CD14-positive monocyte (primary cell): Measurements from ENCODE around the gene DNAH14. TPM values are rescaled to one million over a fixed set of nuclear protein-coding genes. Genes with fewer than 3 reads are reported as not detected.

Source experiments
- DNase-seq, 3 donors: peaks; one replicate each; pipeline ENCODE4 v3.0.0-alpha.2; 2011 to 2022
- H2AFZ ChIP-seq: 2 replicates; pipeline ENCODE4 v1.6.0; 2012; ENCODE audit warnings: mild to moderate bottlenecking, low read depth, low read length, inconsistent platforms; ENCODE audit not compliant: insufficient read depth, poor library complexity, severe bottlenecking
- H3K27ac ChIP-seq, 2 donors: 1 replicate in 1 of 2; 2 replicates in 1 of 2; pipeline ENCODE4 v1.5.1; 2012 to 2013; ENCODE audit warnings: low read length in 2 of 2, control low read depth in 1 of 2, inconsistent platforms in 1 of 2, low read depth in 1 of 2, mild to moderate bottlenecking in 1 of 2
- H3K27me3 ChIP-seq, 2 donors: one replicate each; pipeline versions ENCODE4 v1.6.0 to v1.6.1; 2011 to 2013; ENCODE audit warnings: low read length in 2 of 2; ENCODE audit not compliant: control insufficient read depth in 2 of 2, insufficient read depth in 2 of 2
- H3K36me3 ChIP-seq, 2 donors: replicated peaks in 1 of 2; 1 replicate in 1 of 2; 2 replicates in 1 of 2; pipeline versions ENCODE4 v1.5.1 to v1.6.1; 2012 to 2013; ENCODE audit warnings: low read length in 2 of 2, control low read depth in 1 of 2, inconsistent platforms in 1 of 2, mild to moderate bottlenecking in 1 of 2; ENCODE audit not compliant: insufficient read depth in 2 of 2, control insufficient read depth in 1 of 2
- H3K4me1 ChIP-seq, 2 donors: 1 replicate in 1 of 2; 2 replicates in 1 of 2; pipeline versions ENCODE4 v1.5.1 to v1.6.1; 2012 to 2013; ENCODE audit warnings: low read length in 2 of 2, control low read depth in 1 of 2, inconsistent platforms in 1 of 2, mild to moderate bottlenecking in 1 of 2, moderate library complexity in 1 of 2; ENCODE audit not compliant: insufficient read depth in 2 of 2, control insufficient read depth in 1 of 2
- H3K4me2 ChIP-seq: replicated peaks from 2 replicates; pipeline ENCODE3; 2012; ENCODE audit warnings: low read length, moderate library complexity, mild to moderate bottlenecking; ENCODE audit not compliant: poor library complexity, severe bottlenecking; ENCODE audit errors: extremely low read depth
- H3K4me3 ChIP-seq, 3 experiments: fragments of 200-600 bp in 1 of 3; sonication (generic) in 1 of 3; replicated peaks in 1 of 3; 1 replicate in 2 of 3; 2 replicates in 1 of 3; pipeline ENCODE4 v1.5.1; 2011 to 2013; ENCODE audit warnings: low read length in 3 of 3, mild to moderate bottlenecking in 3 of 3, control low read depth in 2 of 3, low read depth in 2 of 3, inconsistent platforms in 1 of 3, moderate library complexity in 1 of 3
- H3K79me2 ChIP-seq: 2 replicates; pipeline ENCODE4 v1.6.0; 2012; ENCODE audit warnings: mild to moderate bottlenecking, control low read depth, inconsistent platforms, low read length, moderate library complexity; ENCODE audit not compliant: insufficient read depth
- H3K9ac ChIP-seq: 2 replicates; pipeline ENCODE4 v1.6.0; 2017; ENCODE audit warnings: low read length, mild to moderate bottlenecking; ENCODE audit not compliant: insufficient read depth, poor library complexity, severe bottlenecking
- H3K9me3 ChIP-seq, 2 donors: replicated peaks in 1 of 2; 1 replicate in 1 of 2; 2 replicates in 1 of 2; pipeline versions ENCODE4 v1.5.1 to v1.6.1; 2012 to 2013; ENCODE audit warnings: low read length in 2 of 2, control low read depth in 1 of 2; ENCODE audit not compliant: control insufficient read depth in 1 of 2, insufficient read depth in 1 of 2
- H4K20me1 ChIP-seq: 2 replicates; pipeline ENCODE4 v1.6.0; 2012; ENCODE audit warnings: mild to moderate bottlenecking, low read length, control low read depth, moderate library complexity; ENCODE audit not compliant: insufficient read depth
- H3K27ac Mint-ChIP-seq, 7 donors: one replicate each; pipeline ENCODE4 v1.8.0; 2020; ENCODE audit warnings: mild to moderate bottlenecking in 7 of 7, mixed read lengths in 7 of 7, moderate library complexity in 6 of 7, inconsistent platforms in 2 of 7
- H3K27me3 Mint-ChIP-seq, 3 donors: one replicate each; pipeline ENCODE4 v1.8.0; 2021 to 2022; ENCODE audit warnings: low read depth in 3 of 3, mild to moderate bottlenecking in 3 of 3, mixed read lengths in 3 of 3, moderate library complexity in 3 of 3, inconsistent platforms in 1 of 3
- H3K36me3 Mint-ChIP-seq, 2 donors: one replicate each; pipeline ENCODE4 v1.8.0; 2020; ENCODE audit warnings: mixed read lengths in 2 of 2, inconsistent platforms in 1 of 2, mild to moderate bottlenecking in 1 of 2
- H3K4me1 Mint-ChIP-seq: one replicate; pipeline ENCODE4 v1.8.0; 2020; ENCODE audit warnings: mild to moderate bottlenecking, mixed read lengths
- H3K4me3 Mint-ChIP-seq, 2 donors: one replicate each; pipeline ENCODE4 v1.8.0; 2020; ENCODE audit warnings: mild to moderate bottlenecking in 2 of 2, mixed read lengths in 2 of 2, moderate library complexity in 1 of 2
- H3K9me3 Mint-ChIP-seq, 7 donors: one replicate each; pipeline ENCODE4 v1.8.0; 2020 to 2022; ENCODE audit warnings: mixed read lengths in 7 of 7, mild to moderate bottlenecking in 6 of 7, moderate library complexity in 6 of 7, inconsistent platforms in 2 of 7
- WGBS: methylation state at CpG from one replicate; pipeline ENCODE4 v1.1.5; 2013; ENCODE audit warnings: missing lambda C conversion rate; ENCODE audit not compliant: insufficient coverage; 5-methylcytosine and 5-hydroxymethylcytosine counted together
- intact Hi-C, 2 donors: fragments of 100-400 bp; cut with micrococcal nuclease; formaldehyde crosslinking; loops; one replicate each; pipeline versions ENCODE4 v1.15.0 to v1.15.1; 2023
- polyA plus RNA-seq, 3 donors: library from polyadenylated mRNA; depleted of rRNA in 1 of 3; unstranded in 2 of 3; stranded (reverse) in 1 of 3; fragments of 300-500 nt in 2 of 3; fragments of >200 nt in 1 of 3; fragmentation: Illumina TruSeq in 2 of 3; gene quantifications; 1 replicate in 2 of 3; 2 replicates in 1 of 3; pipeline ENCODE4 v1.2.3, GENCODE V29; 2012 to 2021
- TF ChIP-seq, protein P1 (sequence below): fragments of 200-600 bp; IDR thresholded peaks from one replicate; pipeline ENCODE4 v1.8.0; 2022; ENCODE audit warnings: antibody characterized with exemption, mild to moderate bottlenecking

The DNAH14 gene
- polyA plus RNA-seq, 3 donors = 0.83 TPM; not detected in 2

DNA sequence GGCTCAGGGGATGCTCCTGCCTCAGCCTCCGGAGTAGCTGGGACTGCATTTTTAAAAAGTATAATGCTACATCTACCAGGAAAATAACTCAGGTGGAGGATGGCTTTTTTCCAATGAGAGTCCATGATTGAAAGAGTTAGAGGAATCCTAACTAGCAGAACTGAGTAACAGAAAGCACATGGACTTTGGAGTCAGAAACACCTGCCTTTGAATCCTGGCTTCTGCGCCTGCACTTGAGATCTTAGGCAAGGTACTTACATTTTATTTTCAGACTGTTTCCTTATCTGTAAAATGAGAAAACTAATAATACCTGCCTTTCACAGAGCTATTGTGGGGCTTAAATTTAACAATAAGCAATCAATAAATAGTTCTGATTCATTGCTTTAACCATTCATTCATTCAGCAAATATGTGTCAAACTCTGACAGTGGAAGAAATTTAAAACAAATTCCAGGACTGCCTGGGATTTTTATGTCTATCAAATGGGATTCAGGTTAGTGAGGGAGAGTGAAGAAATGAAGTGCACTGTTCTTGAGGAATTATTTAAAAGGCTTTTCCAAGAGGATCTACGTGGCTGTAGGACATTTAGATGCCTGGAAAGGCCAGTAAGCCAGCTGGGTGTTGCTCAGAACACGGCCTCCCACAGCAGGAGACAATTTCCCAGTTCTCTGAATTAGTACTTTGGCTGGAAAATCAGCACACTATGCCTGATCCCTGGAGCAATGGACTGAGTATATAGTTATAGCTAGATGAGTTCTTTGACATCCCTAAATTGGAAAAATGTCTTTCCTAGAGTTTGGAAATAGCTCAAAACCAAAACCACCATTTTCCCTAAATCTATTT lies 511.1 kb downstream of the DNAH14 start:
- no peak overlapping the region for H3K4me3 Mint-ChIP-seq
- H3K9me3 Mint-ChIP-seq = no peaks in the 10 kb centered on the region
- no peak overlapping the region for H2AFZ ChIP-seq
- peaks cover 51% of the 10 kb centered on the region for H3K4me1 Mint-ChIP-seq
- H3K27me3 ChIP-seq = no peaks in the 10 kb centered on the region
- H3K4me3 ChIP-seq = no peak overlapping the region
- no peak overlapping the region for H3K4me2 ChIP-seq
- H3K27me3 Mint-ChIP-seq = no peaks in the 10 kb centered on the region
- WGBS = 100% methylated on average over 2 of the region's 4 CpGs
- H3K9me3 ChIP-seq = no peaks in the 10 kb centered on the region
- H3K4me1 ChIP-seq = peaks cover 36 to 50% of the 10 kb centered on the region in 2 donors
- intact Hi-C loops = no loop called here
- peaks cover 4% of the 10 kb centered on the region for H3K79me2 ChIP-seq
- no peak overlapping the region for H3K9ac ChIP-seq
- no peaks in the 10 kb centered on the region for H4K20me1 ChIP-seq
- no peak overlapping the region for H3K27ac ChIP-seq
- no peaks in the 10 kb centered on the region for H3K36me3 Mint-ChIP-seq
- no peak for DNase-seq
- TF ChIP-seq, protein P1, sequence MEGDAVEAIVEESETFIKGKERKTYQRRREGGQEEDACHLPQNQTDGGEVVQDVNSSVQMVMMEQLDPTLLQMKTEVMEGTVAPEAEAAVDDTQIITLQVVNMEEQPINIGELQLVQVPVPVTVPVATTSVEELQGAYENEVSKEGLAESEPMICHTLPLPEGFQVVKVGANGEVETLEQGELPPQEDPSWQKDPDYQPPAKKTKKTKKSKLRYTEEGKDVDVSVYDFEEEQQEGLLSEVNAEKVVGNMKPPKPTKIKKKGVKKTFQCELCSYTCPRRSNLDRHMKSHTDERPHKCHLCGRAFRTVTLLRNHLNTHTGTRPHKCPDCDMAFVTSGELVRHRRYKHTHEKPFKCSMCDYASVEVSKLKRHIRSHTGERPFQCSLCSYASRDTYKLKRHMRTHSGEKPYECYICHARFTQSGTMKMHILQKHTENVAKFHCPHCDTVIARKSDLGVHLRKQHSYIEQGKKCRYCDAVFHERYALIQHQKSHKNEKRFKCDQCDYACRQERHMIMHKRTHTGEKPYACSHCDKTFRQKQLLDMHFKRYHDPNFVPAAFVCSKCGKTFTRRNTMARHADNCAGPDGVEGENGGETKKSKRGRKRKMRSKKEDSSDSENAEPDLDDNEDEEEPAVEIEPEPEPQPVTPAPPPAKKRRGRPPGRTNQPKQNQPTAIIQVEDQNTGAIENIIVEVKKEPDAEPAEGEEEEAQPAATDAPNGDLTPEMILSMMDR = no peak
- no peak overlapping the region for H3K27ac Mint-ChIP-seq
- no peaks in the 10 kb centered on the region for H3K36me3 ChIP-seq

DNA sequence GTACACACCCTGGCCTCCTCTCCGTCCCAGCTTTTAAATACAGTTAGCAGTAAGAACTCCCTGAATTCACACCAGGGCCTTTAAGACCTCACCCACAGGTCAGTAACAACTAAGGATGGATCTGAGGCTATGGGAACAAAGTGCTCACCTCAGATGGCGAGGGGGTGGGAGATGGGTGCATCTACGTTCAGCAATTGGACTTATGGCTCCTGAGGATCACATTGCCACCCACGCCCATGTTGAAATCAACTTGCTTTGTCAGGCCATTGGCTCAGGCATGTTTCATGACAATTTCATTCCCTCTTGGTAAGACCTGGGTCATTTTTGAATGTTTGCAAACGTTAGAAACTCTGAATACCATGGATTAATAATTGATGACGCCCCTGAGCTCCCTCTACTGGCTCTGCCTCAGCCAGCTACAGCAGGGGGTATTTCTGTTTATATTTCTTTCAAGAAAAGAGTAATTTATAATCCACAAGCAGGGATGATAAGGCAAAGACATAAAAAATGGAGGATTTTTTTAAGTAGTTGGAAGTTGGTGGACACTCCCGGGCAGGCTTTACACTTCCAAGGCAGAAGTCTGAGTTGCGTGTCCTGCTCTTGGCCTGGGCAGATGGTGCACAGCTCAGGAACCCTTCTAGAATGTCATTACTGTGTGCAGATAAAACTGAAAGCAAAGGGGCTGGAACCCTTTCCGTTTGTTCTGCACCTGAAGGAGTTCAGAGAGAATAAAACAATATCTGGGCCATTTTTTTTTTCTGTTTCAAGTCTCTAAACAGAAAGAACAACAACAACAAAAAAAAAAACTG lies 512.0 kb downstream of the DNAH14 start:
- Histone ChIP-seq H3K4me3 (no peak overlapping the region), H3K4me1 (peaks cover 45 to 59% of the 10 kb centered on the region in 2 donors), H3K27ac (no peak overlapping the region), H2AFZ (peak overlapping the region; percentile 37), H3K9me3 (no peaks in the 10 kb centered on the region), H4K20me1 (no peaks in the 10 kb centered on the region), H3K79me2 (peaks cover 4% of the 10 kb centered on the region), H3K27me3 (no peaks in the 10 kb centered on the region), H3K4me2 (no peak overlapping the region), H3K36me3 (no peaks in the 10 kb centered on the region), H3K9ac (no peak overlapping the region)
- no peaks in the 10 kb centered on the region for H3K9me3 Mint-ChIP-seq
- intact Hi-C loops = no loop called here
- no peak for DNase-seq
- no peaks in the 10 kb centered on the region for H3K36me3 Mint-ChIP-seq
- H3K4me1 Mint-ChIP-seq = peaks cover 60% of the 10 kb centered on the region
- TF ChIP-seq, protein P1 = peak; percentile 23
- H3K4me3 Mint-ChIP-seq = no peak overlapping the region
- H3K27ac Mint-ChIP-seq = peak overlapping the region in 3 of 7 donors; percentile 17 to 50 (median 26)
- H3K27me3 Mint-ChIP-seq = no peaks in the 10 kb centered on the region
- whole genome bisulfite sequencing = 65% methylated on average over 5 of the region's 9 CpGs
